Rectal smooth muscle tissue (tissue), 1 donor: ENCODE measurements around the gene CELF5.
"Not testable (repeated sequence)": the region's sequence is repeated elsewhere in the genome, so short reads cannot be mapped to it uniquely, and the experiment has no call there.

Experiments
- H3K27ac ChIP-seq: one replicate; pipeline ENCODE4 v1.7.0; 2013; ENCODE audit warnings: low read depth, low read length, inconsistent platforms
- H3K27me3 ChIP-seq: one replicate; pipeline ENCODE4 v1.7.0; 2013; ENCODE audit warnings: low read length; ENCODE audit not compliant: control insufficient read depth, insufficient read depth
- H3K36me3 ChIP-seq: one replicate; pipeline ENCODE4 v1.7.0; 2013; ENCODE audit warnings: low read length; ENCODE audit not compliant: control insufficient read depth, insufficient read depth
- H3K4me1 ChIP-seq: one replicate; pipeline ENCODE4 v1.7.0; 2013; ENCODE audit warnings: low read length; ENCODE audit not compliant: control insufficient read depth, insufficient read depth
- H3K4me3 ChIP-seq: one replicate; pipeline ENCODE4 v1.7.0; 2013; ENCODE audit warnings: low read length
- H3K9ac ChIP-seq: one replicate; pipeline ENCODE4 v1.7.0; 2013; ENCODE audit warnings: low read length

CELF5 gene

DNA sequence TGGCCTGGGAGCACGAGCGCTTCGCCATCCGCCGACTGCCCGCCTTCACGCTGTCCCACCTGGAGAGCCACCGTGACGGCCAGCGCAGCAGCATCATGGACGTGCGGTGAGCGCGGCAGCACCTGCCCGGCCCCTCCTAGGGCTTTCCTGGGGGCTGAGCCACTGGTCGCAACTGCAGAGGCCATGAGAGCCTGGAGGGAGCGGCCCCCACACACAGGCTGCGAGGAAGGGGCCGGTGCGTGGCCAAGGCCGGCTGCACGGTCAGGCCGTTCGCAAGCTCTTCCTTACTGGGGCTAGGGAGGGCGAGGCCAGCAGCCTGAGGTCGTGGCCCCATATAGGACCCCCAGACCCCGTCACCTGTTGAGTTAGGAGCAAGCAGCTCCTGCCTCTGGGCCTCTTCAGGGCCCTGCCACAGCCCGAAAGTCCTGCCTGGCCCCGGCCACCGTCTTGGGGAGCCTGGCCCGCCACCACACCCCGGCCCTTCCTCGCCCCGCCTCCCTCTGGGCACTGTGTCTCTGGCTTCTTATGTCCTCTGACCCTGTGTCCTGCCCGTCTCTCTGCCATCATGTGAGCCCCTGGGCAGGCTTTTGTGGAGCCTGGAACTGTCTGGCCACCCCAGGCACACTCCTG lies 19.7 kb upstream of the CELF5 start:
- Histone ChIP-seq H3K36me3 (peaks cover 3% of the 10 kb centered on the region), H3K4me3 (no peak overlapping the region), H3K27me3 (no peaks in the 10 kb centered on the region), H3K27ac (no peak overlapping the region), H3K9ac (no peak overlapping the region), H3K4me1 (no peaks in the 10 kb centered on the region)

GRCh38 chr19:3206216-3206953 lies 18.1 kb upstream of the CELF5 start:
- no peak overlapping the region for H3K9ac ChIP-seq
- H3K27me3 ChIP-seq = no peaks in the 10 kb centered on the region
- no peaks in the 10 kb centered on the region for H3K4me1 ChIP-seq
- H3K27ac ChIP-seq = no peak overlapping the region
- peaks cover 3% of the 10 kb centered on the region for H3K36me3 ChIP-seq
- H3K4me3 ChIP-seq = no peak overlapping the region

GRCh38 chr19:3207461-3208242 lies 16.8 kb upstream of the CELF5 start:
- peaks cover 3% of the 10 kb centered on the region for H3K36me3 ChIP-seq
- no peak overlapping the region for H3K9ac ChIP-seq
- no peaks in the 10 kb centered on the region for H3K27me3 ChIP-seq
- no peak overlapping the region for H3K4me3 ChIP-seq
- H3K27ac ChIP-seq = no peak overlapping the region
- no peaks in the 10 kb centered on the region for H3K4me1 ChIP-seq

- Histone ChIP-seq H3K9ac (no peak overlapping the region), H3K27ac (no peak overlapping the region), H3K27me3 (no peaks in the 10 kb centered on the region), H3K4me3 (no peak overlapping the region), H3K36me3 (peaks cover 3% of the 10 kb centered on the region), H3K4me1 (no peaks in the 10 kb centered on the region)
These were observed 15.9 kb upstream of the CELF5 start for GRCh38 chr19:3208317-3209207.

- no peaks in the 10 kb centered on the region for H3K36me3 ChIP-seq
- H3K27ac ChIP-seq = no peak overlapping the region
- H3K4me1 ChIP-seq = no peaks in the 10 kb centered on the region
- H3K27me3 ChIP-seq = no peaks in the 10 kb centered on the region
- no peak overlapping the region for H3K9ac ChIP-seq
- no peak overlapping the region for H3K4me3 ChIP-seq
These were observed 14.0 kb upstream of the CELF5 start for GRCh38 chr19:3210347-3211017.

- Histone ChIP-seq H3K4me1 (no peaks in the 10 kb centered on the region), H3K36me3 (no peaks in the 10 kb centered on the region), H3K4me3 (no peak overlapping the region), H3K9ac (no peak overlapping the region), H3K27me3 (no peaks in the 10 kb centered on the region), H3K27ac (no peak overlapping the region)
These were observed 13.3 kb upstream of the CELF5 start for GRCh38 chr19:3211191-3211590.

DNA sequence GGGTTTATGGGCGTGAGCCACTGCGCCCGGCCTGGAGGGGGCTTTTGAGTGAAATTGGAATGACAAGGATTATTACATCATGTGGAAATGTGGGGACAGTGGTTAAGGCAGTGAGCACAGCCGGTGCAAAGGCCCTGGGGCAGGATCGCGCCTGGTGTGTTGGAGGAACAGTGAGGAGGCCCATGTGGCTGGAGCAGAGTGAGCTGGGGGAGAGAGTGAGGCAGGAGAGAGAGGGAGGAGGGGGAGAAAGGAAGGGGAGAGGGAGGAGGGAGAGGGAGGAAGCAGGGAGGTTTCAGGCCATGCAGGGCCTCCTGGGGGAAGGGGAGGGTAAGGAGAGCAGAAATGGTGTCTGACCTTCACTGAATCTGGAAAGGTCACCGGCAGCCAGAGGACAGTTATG lies 11.3 kb upstream of the CELF5 start:
- Histone ChIP-seq H3K27ac (no peak overlapping the region), H3K36me3 (no peaks in the 10 kb centered on the region), H3K9ac (no peak overlapping the region), H3K4me1 (no peaks in the 10 kb centered on the region), H3K4me3 (no peak overlapping the region), H3K27me3 (no peaks in the 10 kb centered on the region)

DNA sequence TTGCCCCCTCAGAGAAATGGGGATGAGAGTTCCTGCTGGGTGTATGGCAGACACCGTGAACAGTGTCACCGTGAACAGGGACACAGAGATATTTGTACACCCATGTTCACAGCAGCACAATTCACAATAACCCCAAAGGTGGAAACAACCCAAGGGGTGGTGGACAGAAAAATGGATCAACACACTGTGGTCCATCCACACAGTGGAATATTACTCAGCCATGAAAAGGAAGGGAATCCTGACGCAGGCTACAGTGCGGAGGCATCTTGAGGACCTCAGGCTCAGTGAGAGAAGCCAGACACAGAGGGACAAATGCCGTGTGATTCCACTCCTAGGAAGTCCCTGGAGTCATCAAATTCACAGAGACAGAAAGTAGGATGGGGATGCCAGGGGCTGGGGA lies 7.6 kb upstream of the CELF5 start:
- Histone ChIP-seq H3K36me3 (no peaks in the 10 kb centered on the region), H3K9ac (no peak overlapping the region), H3K27me3 (no peaks in the 10 kb centered on the region), H3K4me3 (no peak overlapping the region), H3K4me1 (no peaks in the 10 kb centered on the region), H3K27ac (no peak overlapping the region)

- no peaks in the 10 kb centered on the region for H3K36me3 ChIP-seq
- no peaks in the 10 kb centered on the region for H3K4me1 ChIP-seq
- no peak overlapping the region for H3K27ac ChIP-seq
- H3K27me3 ChIP-seq = no peaks in the 10 kb centered on the region
- H3K4me3 ChIP-seq = no peak overlapping the region
- H3K9ac ChIP-seq = no peak overlapping the region
These were observed 3.9 kb upstream of the CELF5 start for GRCh38 chr19:3220576-3220975.

DNA sequence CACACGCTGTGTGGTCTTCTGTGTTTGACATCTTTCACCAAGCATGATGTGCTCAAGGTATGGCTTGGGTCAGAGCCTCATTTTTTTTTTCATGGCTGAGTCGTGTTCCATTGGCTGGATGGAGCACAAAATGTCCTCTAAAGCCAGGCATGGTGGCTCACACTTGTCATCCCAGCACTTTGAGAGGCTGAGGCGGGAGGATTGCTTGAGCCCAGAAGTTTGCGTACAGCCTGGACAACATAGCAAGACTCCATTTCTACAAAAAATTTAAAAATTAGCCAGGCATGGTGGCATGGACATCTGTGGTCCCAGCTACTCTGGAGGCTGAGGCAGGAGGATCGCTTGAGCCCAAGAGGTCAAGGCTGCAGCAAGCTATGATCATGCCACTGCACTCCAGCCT lies 2.9 kb upstream of the CELF5 start:
- H3K27ac ChIP-seq, H3K4me1 ChIP-seq, H3K27me3 ChIP-seq, H3K9ac ChIP-seq, H3K36me3 ChIP-seq, H3K4me3 ChIP-seq: not testable (repeated sequence)

DNA sequence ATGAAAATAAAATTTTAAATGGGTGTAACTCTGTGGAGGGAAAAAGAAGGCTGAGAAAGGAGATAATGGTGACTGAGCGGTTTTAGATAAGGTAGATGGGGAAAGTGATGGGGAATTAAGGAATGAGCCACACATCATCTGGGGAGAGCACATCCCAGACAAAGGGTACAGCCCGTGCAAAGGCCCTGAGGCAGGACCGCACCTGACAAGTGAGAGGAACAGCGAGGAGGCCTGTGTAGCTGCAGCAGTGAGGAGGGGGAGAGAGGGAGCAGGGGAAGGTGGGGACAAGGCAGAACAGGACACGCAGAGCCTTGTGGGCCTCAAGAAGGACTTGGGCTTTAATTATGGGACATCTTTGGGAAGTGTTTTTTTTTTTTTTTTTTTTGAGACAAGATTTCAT lies 1.8 kb upstream of the CELF5 start:
- Histone ChIP-seq H3K4me3 (no peak overlapping the region), H3K27ac (no peak overlapping the region), H3K36me3 (no peaks in the 10 kb centered on the region), H3K4me1 (no peaks in the 10 kb centered on the region), H3K9ac (no peak overlapping the region), H3K27me3 (peaks cover 14% of the 10 kb centered on the region)

GRCh38 chr19:3225169-3225485 lies 666 bp downstream of the CELF5 start:
- Histone ChIP-seq H3K4me1 (no peaks in the 10 kb centered on the region), H3K27ac (no peak overlapping the region), H3K36me3 (no peaks in the 10 kb centered on the region), H3K4me3 (no peak overlapping the region), H3K9ac (no peak overlapping the region), H3K27me3 (peaks cover 27% of the 10 kb centered on the region)
